Measurements from ENCODE around the gene VSTM2L.
"Not testable (repeated sequence)": the region's sequence is repeated elsewhere in the genome, so short reads cannot be mapped to it uniquely, and the experiment has no call there.

- not testable (repeated sequence) for TF ChIP-seq CTCF, POLR2A (IDR thresholded peaks at IDR 0.05)
Measured at GRCh38 chr20:37856034-37856433, 46.9 kb upstream of the VSTM2L start.
